Mesenchymal stem cell (in vitro differentiated cells and primary cell): ENCODE data around the gene LSR.

ENCODE experiments used
- DNase-seq: peaks from one replicate; pipeline ENCODE4 v3.0.0-alpha.2; 2013
- H2AFZ ChIP-seq: one replicate; pipeline ENCODE4 v1.6.1; 2013; ENCODE audit warnings: low read depth, mild to moderate bottlenecking, control low read depth, inconsistent platforms, low read length, moderate library complexity
- H2AK5ac ChIP-seq: 2 replicates; pipeline ENCODE4 v1.6.1; 2013; ENCODE audit warnings: low read length, moderate library complexity, mild to moderate bottlenecking, inconsistent platforms; ENCODE audit not compliant: severe bottlenecking
- H2BK120ac ChIP-seq: one replicate; pipeline ENCODE4 v1.6.1; 2013; ENCODE audit warnings: low read depth, mild to moderate bottlenecking, inconsistent platforms, low read length, moderate library complexity
- H2BK12ac ChIP-seq, 2 experiments: one replicate each; pipeline ENCODE4 v1.6.1; 2013; ENCODE audit warnings: inconsistent platforms in 2 of 2, low read length in 2 of 2, mild to moderate bottlenecking in 2 of 2, moderate library complexity in 2 of 2, control low read depth in 1 of 2
- H2BK15ac ChIP-seq: one replicate; pipeline ENCODE4 v1.6.1; 2013; ENCODE audit warnings: mild to moderate bottlenecking, low read depth, inconsistent platforms; ENCODE audit not compliant: poor library complexity, severe bottlenecking
- H2BK5ac ChIP-seq: 2 replicates; pipeline ENCODE4 v1.6.1; 2013; ENCODE audit warnings: low read depth, mild to moderate bottlenecking, low read length, control low read depth, inconsistent platforms; ENCODE audit not compliant: poor library complexity, severe bottlenecking
- H3K14ac ChIP-seq, 2 experiments: one replicate each; pipeline ENCODE4 v1.6.1; 2013; ENCODE audit warnings: inconsistent platforms in 2 of 2, low read length in 2 of 2, control low read depth in 1 of 2, mild to moderate bottlenecking in 1 of 2, moderate library complexity in 1 of 2
- H3K18ac ChIP-seq, 2 experiments: one replicate each; pipeline ENCODE4 v1.6.1; 2013; ENCODE audit warnings: inconsistent platforms in 2 of 2, low read length in 2 of 2, control low read depth in 1 of 2, low read depth in 1 of 2, mild to moderate bottlenecking in 1 of 2
- H3K23ac ChIP-seq, 2 experiments: one replicate each; pipeline ENCODE4 v1.6.1; 2013; ENCODE audit warnings: inconsistent platforms in 2 of 2, low read length in 2 of 2, mild to moderate bottlenecking in 2 of 2, moderate library complexity in 2 of 2, control low read depth in 1 of 2
- H3K27ac ChIP-seq: 2 replicates; pipeline ENCODE4 v1.5.1; 2013; ENCODE audit warnings: mild to moderate bottlenecking, moderate library complexity, low read length, control low read depth, inconsistent platforms; ENCODE audit not compliant: poor library complexity, severe bottlenecking
- H3K27me3 ChIP-seq, 2 experiments: 2 replicates each; pipeline versions ENCODE4 v1.6.1 to v1.7.0; 2013; ENCODE audit warnings: low read length in 2 of 2, mild to moderate bottlenecking in 2 of 2, moderate library complexity in 2 of 2, control low read depth in 1 of 2, inconsistent platforms in 1 of 2; ENCODE audit not compliant: control insufficient read depth in 1 of 2, insufficient read depth in 1 of 2
- H3K36me3 ChIP-seq, 2 experiments: 2 replicates each; pipeline versions ENCODE4 v1.6.1 to v1.7.0; 2013; ENCODE audit warnings: low read length in 2 of 2, control low read depth in 1 of 2, inconsistent platforms in 1 of 2, low read depth in 1 of 2, mild to moderate bottlenecking in 1 of 2; ENCODE audit not compliant: insufficient read depth in 2 of 2, control insufficient read depth in 1 of 2
- H3K4ac ChIP-seq, 2 experiments: one replicate each; pipeline ENCODE4 v1.6.1; 2013; ENCODE audit warnings: inconsistent platforms in 2 of 2, low read length in 2 of 2, mild to moderate bottlenecking in 2 of 2, moderate library complexity in 2 of 2, control low read depth in 1 of 2, low read depth in 1 of 2
- H3K4me1 ChIP-seq: 2 replicates; pipeline ENCODE4 v1.6.1; 2013; ENCODE audit warnings: low read depth, low read length, control low read depth; ENCODE audit not compliant: control insufficient read depth, insufficient read depth
- H3K4me2 ChIP-seq: 2 replicates; pipeline ENCODE4 v1.6.1; 2013; ENCODE audit warnings: low read length, mild to moderate bottlenecking, inconsistent platforms; ENCODE audit not compliant: poor library complexity, severe bottlenecking
- H3K4me3 ChIP-seq, 2 experiments: 2 replicates each; pipeline versions ENCODE4 v1.5.1 to v1.7.0; 2013; ENCODE audit warnings: low read length in 2 of 2, mild to moderate bottlenecking in 2 of 2, control low read depth in 1 of 2, low read depth in 1 of 2; ENCODE audit not compliant: insufficient read depth in 1 of 2
- H3K79me1 ChIP-seq: replicated peaks from 2 replicates; pipeline ENCODE4 v1.6.1; 2013; ENCODE audit warnings: mild to moderate bottlenecking, control low read depth, low read length, inconsistent platforms; ENCODE audit not compliant: poor library complexity, severe bottlenecking
- H3K9ac ChIP-seq: 2 replicates; pipeline ENCODE4 v1.7.0; 2013; ENCODE audit warnings: mild to moderate bottlenecking, low read length, moderate library complexity
- H3K9me3 ChIP-seq: 2 replicates; pipeline ENCODE4 v1.7.0; 2013; ENCODE audit warnings: mild to moderate bottlenecking, low read length; ENCODE audit not compliant: control insufficient read depth
- H4K8ac ChIP-seq: one replicate; pipeline ENCODE4 v1.6.1; 2013; ENCODE audit warnings: inconsistent platforms, mild to moderate bottlenecking, low read length, moderate library complexity
- H4K91ac ChIP-seq: one replicate; pipeline ENCODE4 v1.6.1; 2013; ENCODE audit warnings: mild to moderate bottlenecking, low read length, inconsistent platforms
- WGBS: methylation state at CpG from one replicate; pipeline ENCODE4 v1.1.7; 2013; ENCODE audit warnings: mixed read lengths; 5-methylcytosine and 5-hydroxymethylcytosine counted together

LSR gene

DNA sequence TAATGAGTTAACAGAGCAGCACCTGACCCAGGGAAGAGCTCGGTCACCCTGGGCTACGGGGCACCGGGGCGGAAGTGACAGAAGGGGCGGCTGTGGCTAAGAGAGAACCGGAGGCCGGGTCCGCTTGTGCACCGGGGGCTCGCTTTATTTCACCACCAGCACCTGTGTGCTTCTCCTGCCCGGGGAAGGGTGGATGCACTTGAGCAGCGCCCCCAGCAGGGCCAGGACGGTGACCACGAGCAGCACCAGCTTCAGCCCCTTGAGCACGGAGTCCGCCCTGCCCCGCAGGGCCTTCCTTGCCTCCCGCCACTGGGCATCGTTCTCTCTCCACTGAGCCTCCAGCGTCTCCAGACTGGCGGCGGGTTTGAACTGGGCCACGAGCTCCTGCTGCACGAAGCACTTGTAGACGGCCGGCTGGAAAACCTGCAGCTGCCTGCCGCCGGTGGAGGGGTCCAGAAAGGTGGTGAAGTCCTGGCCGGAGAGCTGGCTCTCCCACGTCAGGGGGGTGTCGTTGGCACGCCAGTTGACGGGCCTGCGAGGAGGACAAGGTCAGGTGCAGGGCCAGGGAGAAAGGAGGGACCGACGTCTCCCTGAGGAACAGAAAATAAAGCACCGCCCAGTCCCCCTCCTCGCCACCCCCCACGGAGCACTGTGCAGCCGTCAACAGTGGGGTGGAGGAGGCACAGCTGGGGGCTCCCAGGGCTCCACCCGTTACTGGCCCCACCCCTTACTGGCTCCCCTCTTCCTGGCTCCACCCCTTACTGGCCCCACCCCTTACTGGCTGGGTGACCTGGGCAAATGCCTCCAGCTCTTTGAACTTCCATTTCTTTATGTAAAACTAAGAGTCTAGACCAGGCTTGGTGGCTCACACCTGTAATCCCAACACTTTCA is 23.9 kb upstream of the LSR start:
- peak overlapping the region in 1 of 2 experiments; percentile 6 for H3K4me3 ChIP-seq
- H2AK5ac ChIP-seq = no peak overlapping the region
- H3K4me1 ChIP-seq = no peaks in the 10 kb centered on the region
- no peaks in the 10 kb centered on the region for H3K79me1 ChIP-seq
- no peaks in the 10 kb centered on the region for H3K36me3 ChIP-seq
- no peak overlapping the region for H2AFZ ChIP-seq
- H3K14ac ChIP-seq = no peak overlapping the region
- no peak overlapping the region for H4K8ac ChIP-seq
- H2BK5ac ChIP-seq = no peak overlapping the region
- H3K27me3 ChIP-seq = peaks cover 11 to 27% of the 10 kb centered on the region in 2 experiments
- H2BK15ac ChIP-seq = no peak overlapping the region
- H4K91ac ChIP-seq = no peak overlapping the region
- DNase-seq = no peak
- no peak overlapping the region for H3K18ac ChIP-seq
- 73% methylated on average over 40 of the region's 41 CpGs for WGBS
- no peak overlapping the region for H3K4me2 ChIP-seq
- H3K9ac ChIP-seq = no peak overlapping the region
- H3K27ac ChIP-seq = no peak overlapping the region
- no peak overlapping the region for H3K4ac ChIP-seq
- no peak overlapping the region for H3K23ac ChIP-seq
- H2BK12ac ChIP-seq = no peak overlapping the region
- H2BK120ac ChIP-seq = no peak overlapping the region
- H3K9me3 ChIP-seq = peaks cover 11% of the 10 kb centered on the region

DNA sequence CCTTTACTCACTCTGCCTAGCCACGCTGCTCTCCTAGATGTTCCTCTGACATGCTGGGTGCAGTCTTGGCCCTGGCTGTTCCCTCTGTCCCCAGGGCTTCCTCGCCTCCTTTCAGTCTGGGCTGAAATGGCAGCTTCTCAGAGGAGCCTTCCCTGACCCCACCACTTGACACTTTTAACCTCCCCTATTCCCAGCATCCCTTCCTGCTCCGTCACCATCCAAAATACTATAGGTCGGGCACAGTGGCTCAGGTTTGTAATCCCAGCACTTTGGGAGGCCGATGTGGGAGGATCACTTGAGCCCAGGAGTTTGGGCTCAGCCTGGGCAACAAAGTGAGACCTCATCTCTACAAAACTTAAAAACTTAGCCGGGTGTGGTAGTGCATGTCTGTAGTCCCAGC is 22.9 kb upstream of the LSR start:
- no peak for DNase-seq
- no peak overlapping the region for H3K18ac ChIP-seq
- no peak overlapping the region for H2AK5ac ChIP-seq
- H3K27me3 ChIP-seq = peaks cover 11 to 32% of the 10 kb centered on the region in 2 experiments
- H3K23ac ChIP-seq = no peak overlapping the region
- no peak overlapping the region for H3K27ac ChIP-seq
- H3K4me1 ChIP-seq = no peaks in the 10 kb centered on the region
- no peak overlapping the region for H3K4ac ChIP-seq
- H3K9me3 ChIP-seq = peaks cover 11% of the 10 kb centered on the region
- H4K8ac ChIP-seq = no peak overlapping the region
- no peak overlapping the region for H2BK15ac ChIP-seq
- H3K4me3 ChIP-seq = no peak overlapping the region
- no peaks in the 10 kb centered on the region for H3K36me3 ChIP-seq
- 88% methylated on average over 5 of the region's 6 CpGs for WGBS
- no peak overlapping the region for H4K91ac ChIP-seq
- no peak overlapping the region for H2BK5ac ChIP-seq
- H3K79me1 ChIP-seq = no peaks in the 10 kb centered on the region
- no peak overlapping the region for H3K9ac ChIP-seq
- H2BK120ac ChIP-seq = no peak overlapping the region
- no peak overlapping the region for H3K4me2 ChIP-seq
- no peak overlapping the region for H2AFZ ChIP-seq
- H3K14ac ChIP-seq = no peak overlapping the region
- H2BK12ac ChIP-seq = no peak overlapping the region

DNA sequence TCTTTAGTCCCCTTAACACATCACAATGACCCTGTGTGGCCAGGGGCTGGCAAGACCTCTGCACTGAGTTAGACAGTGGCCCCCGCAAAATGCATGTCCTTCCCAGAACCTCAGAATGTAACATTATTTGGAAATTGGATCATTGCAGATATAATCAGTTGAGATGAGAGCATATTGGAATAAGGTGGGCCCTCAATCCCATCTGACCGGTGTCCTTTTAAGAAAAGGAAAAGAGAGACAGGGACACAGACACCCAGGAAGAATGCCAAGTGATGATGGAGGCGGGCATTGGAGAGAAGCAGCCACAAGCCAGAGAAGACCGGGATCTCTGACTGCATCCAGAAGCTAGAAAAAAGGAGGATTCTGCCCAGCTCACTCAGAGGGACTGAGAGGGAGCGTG is 22.1 kb upstream of the LSR start:
- H3K27ac ChIP-seq = no peak overlapping the region
- no peak overlapping the region for H3K4ac ChIP-seq
- no peak for DNase-seq
- H2AK5ac ChIP-seq = no peak overlapping the region
- no peak overlapping the region for H3K23ac ChIP-seq
- H3K36me3 ChIP-seq = no peaks in the 10 kb centered on the region
- H4K91ac ChIP-seq = no peak overlapping the region
- H2AFZ ChIP-seq = no peak overlapping the region
- H2BK12ac ChIP-seq = no peak overlapping the region
- no peaks in the 10 kb centered on the region for H3K4me1 ChIP-seq
- no peak overlapping the region for H3K4me2 ChIP-seq
- H2BK120ac ChIP-seq = no peak overlapping the region
- H3K79me1 ChIP-seq = no peaks in the 10 kb centered on the region
- no peak overlapping the region for H3K9ac ChIP-seq
- no peak overlapping the region for H2BK5ac ChIP-seq
- no peak overlapping the region for H3K14ac ChIP-seq
- WGBS = 84% methylated on average over 4 of the region's 5 CpGs
- no peak overlapping the region for H4K8ac ChIP-seq
- H2BK15ac ChIP-seq = no peak overlapping the region
- H3K18ac ChIP-seq = no peak overlapping the region
- peaks cover 11 to 32% of the 10 kb centered on the region in 2 experiments for H3K27me3 ChIP-seq
- peaks cover 11% of the 10 kb centered on the region for H3K9me3 ChIP-seq
- H3K4me3 ChIP-seq = no peak overlapping the region

DNA sequence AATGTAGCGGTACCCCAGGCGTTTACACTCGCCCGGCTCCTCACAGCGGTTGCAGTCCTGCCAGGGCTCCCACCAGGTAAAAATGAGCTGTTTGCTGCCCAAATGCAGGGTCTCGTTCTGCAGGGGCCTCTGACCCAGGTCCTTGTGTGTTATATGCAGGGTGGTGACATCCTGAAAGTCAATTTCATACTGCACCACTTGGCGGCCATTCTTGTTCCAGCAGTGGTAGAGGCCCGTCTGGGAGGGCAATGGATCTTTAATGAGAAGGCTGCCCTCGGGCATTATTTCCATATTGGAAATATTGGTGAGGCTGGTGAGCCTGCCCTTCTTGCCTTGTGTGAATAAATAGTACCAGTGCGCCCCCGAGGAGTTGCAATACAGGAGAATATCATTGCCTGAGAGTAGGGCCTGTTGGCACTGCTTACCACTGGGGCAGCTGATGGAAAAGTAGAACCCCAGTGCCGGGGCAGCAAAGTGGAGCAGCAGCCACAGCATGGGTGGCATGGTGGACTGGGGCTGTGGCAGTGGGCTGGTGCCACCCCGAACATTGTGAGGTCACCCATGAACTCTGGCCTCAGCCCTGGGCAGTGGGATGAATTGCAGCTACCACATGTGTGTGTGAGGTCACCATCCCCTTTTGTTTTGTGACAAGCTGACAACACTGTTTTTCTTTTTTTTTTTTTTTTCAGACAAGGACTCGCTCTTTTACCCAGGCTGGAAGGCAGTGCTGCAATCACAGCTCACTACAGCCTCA is 20.4 kb upstream of the LSR start, which contains the start of gene FAM187B:
Gene FAM187B (minus strand): TSS at position 563 of the 754 bp plus-strand sequence. CDS start 59 bp downstream, at position 504.
- Histone ChIP-seq H4K8ac (no peak within 1 kb of the TSS), H3K14ac (no peak within 1 kb of the TSS), H3K27ac (no peak within 1 kb of the TSS), H3K27me3 (peaks cover 11 to 44% of the 10 kb centered on the region in 2 experiments), H4K91ac (no peak within 1 kb of the TSS), H3K9ac (no peak within 1 kb of the TSS), H2BK15ac (no peak within 1 kb of the TSS), H3K79me1 (no peaks in the 10 kb centered on the region), H3K23ac (no peak within 1 kb of the TSS), H2AFZ (no peak within 1 kb of the TSS), H3K36me3 (no peaks in the 10 kb centered on the region), H2BK5ac (no peak within 1 kb of the TSS), H3K4me1 (no peaks in the 10 kb centered on the region), H2AK5ac (no peak within 1 kb of the TSS), H2BK120ac (no peak within 1 kb of the TSS), H3K18ac (no peak within 1 kb of the TSS), H2BK12ac (no peak within 1 kb of the TSS), H3K4ac (no peak within 1 kb of the TSS), H3K9me3 (peaks cover 1% of the 10 kb centered on the region), H3K4me3 (no peak within 1 kb of the TSS), H3K4me2 (no peak within 1 kb of the TSS)
- DNase-seq = no peak
- WGBS = 90% methylated on average over 14 of the region's 14 CpGs
